ENCODE data around the gene USP10. TPM values are rescaled to one million over a fixed set of nuclear protein-coding genes. Genes with fewer than 3 reads are reported as not detected.

USP10 gene
- total RNA-seq, 1 donor from 2014 or later = 27.1 TPM

Other genes with a start within 250 kb of the USP10 start
- gene MEAK7, start 195.3 kb upstream of the USP10 start, total RNA-seq = 6.8 TPM
- 11.0 TPM for gene COTL1, start 81.9 kb upstream of the USP10 start, total RNA-seq
- gene KLHL36, start 51.5 kb upstream of the USP10 start, total RNA-seq = 23.0 TPM
- gene CRISPLD2, start 120.0 kb downstream of the USP10 start, total RNA-seq = 7.3 TPM